GM19035 (cell line): Measurements from ENCODE around the gene EVI2B.
"Not testable (repeated sequence)": the region's sequence is repeated elsewhere in the genome, so short reads cannot be mapped to it uniquely, and the experiment has no call there.

Experiments used
- ATAC-seq: cut with Tn5 transposase; IDR thresholded peaks from one replicate; pipeline ENCODE4 v1.9.1; 2021; ENCODE audit not compliant: unreplicated experiment

The EVI2B gene

GRCh38 chr17:31273516-31273915, 40.3 kb downstream of the EVI2B start:
- no peak for ATAC-seq

- no peak for ATAC-seq
Measured at GRCh38 chr17:31272803-31273202, 41.1 kb downstream of the EVI2B start.

- no peak for ATAC-seq
Measured at GRCh38 chr17:31272236-31272635, 41.6 kb downstream of the EVI2B start.

- ATAC-seq, result no peak
Measured at GRCh38 chr17:31269578-31269983, 44.3 kb downstream of the EVI2B start.

- ATAC-seq, result no peak
Measured at GRCh38 chr17:31269036-31269577, 44.7 kb downstream of the EVI2B start.

- no peak for ATAC-seq
Measured at GRCh38 chr17:31266042-31266441, 47.8 kb downstream of the EVI2B start.

- ATAC-seq, result not testable (repeated sequence)
Measured at GRCh38 chr17:31262923-31263322, 50.9 kb downstream of the EVI2B start.

GRCh38 chr17:31261601-31262000, 52.3 kb downstream of the EVI2B start:
- no peak for ATAC-seq

GRCh38 chr17:31260151-31260550, 53.7 kb downstream of the EVI2B start:
- ATAC-seq, result no peak

- ATAC-seq, result no peak
Measured at GRCh38 chr17:31256936-31257335, 56.9 kb downstream of the EVI2B start.

GRCh38 chr17:31254654-31255053, 59.2 kb downstream of the EVI2B start:
- ATAC-seq, result no peak
